GM12872 (cell line): ENCODE results near the gene PLXND1.

Experiments used
- TF ChIP-seq, protein P1 (sequence below): IDR thresholded peaks from 3 replicates; pipeline ENCODE4 v1.5.1; 2011; ENCODE audit warnings: low read depth, mild to moderate bottlenecking, low read length, moderate library complexity; ENCODE audit not compliant: insufficient read depth

The PLXND1 gene

DNA sequence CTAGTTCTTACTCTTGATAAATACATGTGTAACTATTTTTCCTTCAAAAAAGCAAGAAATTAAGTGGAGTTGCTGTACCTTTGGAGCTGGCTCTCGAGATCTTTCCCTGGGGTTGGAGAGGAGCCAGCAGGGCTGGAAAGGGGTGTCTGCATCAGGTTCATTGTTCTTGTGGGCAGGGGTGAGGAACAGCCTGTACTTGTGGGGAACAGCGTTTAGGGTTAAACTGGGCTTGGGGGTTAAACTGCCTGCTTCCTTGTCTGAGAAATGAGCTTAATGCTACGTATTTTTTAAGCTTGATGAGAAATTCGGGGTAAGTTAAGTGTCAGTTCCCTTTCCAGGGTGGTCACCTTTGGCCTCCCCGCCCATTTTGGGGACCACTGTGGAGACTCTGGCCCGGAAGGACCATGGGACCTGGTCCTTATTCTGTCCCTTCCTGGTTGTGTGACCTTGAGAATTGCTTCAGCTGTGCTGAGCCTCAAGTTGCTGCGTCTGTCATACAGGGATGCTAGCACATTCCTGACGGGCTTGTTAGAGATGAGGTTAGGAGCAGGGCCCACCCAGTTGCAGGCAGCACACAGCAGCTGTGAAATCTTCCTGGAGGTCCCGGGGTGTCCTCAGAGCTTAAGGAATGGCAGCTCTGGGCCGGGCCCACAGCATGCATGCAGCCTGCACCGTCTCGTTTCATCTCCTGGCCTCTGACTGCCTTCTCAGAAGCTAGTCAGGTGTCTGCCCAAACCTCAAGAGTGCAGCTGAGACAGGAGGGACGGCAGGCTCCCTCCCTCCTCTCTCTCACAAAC is 51.9 kb downstream of the PLXND1 start:
- TF ChIP-seq, protein P1, sequence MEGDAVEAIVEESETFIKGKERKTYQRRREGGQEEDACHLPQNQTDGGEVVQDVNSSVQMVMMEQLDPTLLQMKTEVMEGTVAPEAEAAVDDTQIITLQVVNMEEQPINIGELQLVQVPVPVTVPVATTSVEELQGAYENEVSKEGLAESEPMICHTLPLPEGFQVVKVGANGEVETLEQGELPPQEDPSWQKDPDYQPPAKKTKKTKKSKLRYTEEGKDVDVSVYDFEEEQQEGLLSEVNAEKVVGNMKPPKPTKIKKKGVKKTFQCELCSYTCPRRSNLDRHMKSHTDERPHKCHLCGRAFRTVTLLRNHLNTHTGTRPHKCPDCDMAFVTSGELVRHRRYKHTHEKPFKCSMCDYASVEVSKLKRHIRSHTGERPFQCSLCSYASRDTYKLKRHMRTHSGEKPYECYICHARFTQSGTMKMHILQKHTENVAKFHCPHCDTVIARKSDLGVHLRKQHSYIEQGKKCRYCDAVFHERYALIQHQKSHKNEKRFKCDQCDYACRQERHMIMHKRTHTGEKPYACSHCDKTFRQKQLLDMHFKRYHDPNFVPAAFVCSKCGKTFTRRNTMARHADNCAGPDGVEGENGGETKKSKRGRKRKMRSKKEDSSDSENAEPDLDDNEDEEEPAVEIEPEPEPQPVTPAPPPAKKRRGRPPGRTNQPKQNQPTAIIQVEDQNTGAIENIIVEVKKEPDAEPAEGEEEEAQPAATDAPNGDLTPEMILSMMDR: no peak

DNA sequence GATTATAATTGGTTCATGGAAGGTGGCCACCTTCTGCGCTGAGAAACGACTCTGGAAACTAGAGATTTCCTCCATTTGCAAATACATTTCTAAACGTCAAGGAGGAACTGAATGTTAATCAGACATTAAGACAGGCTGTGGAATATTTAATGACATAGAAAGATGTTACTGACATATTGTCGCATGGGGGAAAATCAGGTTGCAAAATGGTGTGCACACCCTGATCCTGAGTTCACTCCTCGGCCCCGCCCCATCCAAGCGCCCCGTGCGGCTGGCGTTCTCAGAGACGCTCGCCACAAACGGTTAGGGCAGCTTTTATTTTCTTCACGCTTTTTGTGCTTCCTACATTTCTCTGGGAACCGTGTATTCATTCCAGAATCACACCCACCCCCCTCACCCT is 52.8 kb downstream of the PLXND1 start:
- TF ChIP-seq, protein P1: no peak

DNA sequence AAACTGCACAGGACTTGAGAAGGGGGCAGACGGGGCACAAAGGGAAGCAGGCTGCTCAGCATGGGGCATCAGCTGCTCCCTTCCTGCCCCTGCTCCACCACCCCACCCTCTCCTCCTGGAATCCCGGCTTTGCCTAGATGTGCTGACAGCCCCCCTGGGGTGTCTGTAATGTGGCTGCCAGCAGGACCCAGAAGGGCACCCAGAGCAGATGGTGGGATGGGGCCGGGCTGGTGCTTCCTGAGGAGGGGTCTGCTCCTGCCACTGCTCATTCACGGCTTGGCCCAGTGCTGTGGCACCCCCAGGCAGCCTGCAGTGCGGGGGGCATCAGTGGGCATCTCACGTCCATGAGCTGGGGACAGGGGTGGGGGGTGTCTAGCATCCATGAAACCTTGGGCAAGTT is 53.3 kb downstream of the PLXND1 start:
- TF ChIP-seq, protein P1: no peak

DNA sequence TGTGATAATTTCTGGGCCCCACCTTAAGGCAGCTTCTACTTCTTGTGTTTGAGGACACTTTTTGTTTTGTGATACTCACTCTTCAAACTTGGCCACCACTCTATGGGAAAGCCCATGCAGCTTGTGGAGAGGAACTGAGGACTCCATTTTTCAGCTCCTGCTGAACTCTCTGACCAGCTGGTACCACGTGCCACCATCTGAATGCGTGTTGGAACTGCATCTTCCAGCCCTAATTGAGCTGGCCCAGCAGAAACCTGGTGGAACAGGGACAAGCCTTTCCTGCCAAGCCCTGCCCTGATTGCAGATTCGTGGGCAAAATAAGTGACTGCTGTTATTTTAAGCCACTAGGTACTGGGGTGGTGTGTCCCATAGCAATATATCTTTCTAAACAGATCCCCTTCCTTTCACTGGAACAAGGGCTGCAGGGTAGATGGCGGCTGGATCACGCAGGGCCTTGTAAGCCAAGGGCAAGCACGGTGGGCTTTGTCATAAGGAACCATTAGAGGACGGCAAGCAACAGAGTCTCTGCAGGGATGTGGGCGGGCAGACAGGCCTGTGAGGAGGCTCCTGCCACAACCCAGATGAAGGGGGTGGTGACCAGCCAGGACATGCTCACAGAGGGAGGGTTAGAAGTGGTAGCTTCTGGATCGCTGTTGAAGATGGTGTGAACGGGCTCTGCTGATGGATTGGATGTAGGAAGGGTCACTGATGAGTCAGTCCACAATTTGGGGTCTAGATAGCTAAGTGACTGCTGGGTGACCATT is 54.0 kb downstream of the PLXND1 start:
- TF ChIP-seq, protein P1: no peak

DNA sequence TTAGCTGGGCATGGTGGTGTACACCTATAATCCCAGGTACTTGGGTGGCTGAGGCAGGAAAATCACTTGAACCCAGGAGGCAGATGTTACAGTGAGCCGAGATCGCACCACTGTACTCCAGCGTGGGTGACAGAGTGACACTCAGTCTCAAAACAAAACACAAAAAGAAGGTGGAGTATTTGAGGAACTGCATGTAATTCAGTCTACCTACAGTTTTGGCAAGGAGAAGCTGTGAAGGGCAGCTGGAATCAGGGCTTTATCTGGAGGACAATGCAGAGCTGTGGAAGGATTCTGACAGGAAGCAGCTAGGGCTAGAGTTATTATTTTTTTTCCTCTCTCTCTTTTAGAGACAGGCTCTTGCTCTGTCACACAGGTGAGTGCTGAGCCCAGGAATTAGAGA is 56.7 kb downstream of the PLXND1 start:
- TF ChIP-seq, protein P1: no peak

DNA sequence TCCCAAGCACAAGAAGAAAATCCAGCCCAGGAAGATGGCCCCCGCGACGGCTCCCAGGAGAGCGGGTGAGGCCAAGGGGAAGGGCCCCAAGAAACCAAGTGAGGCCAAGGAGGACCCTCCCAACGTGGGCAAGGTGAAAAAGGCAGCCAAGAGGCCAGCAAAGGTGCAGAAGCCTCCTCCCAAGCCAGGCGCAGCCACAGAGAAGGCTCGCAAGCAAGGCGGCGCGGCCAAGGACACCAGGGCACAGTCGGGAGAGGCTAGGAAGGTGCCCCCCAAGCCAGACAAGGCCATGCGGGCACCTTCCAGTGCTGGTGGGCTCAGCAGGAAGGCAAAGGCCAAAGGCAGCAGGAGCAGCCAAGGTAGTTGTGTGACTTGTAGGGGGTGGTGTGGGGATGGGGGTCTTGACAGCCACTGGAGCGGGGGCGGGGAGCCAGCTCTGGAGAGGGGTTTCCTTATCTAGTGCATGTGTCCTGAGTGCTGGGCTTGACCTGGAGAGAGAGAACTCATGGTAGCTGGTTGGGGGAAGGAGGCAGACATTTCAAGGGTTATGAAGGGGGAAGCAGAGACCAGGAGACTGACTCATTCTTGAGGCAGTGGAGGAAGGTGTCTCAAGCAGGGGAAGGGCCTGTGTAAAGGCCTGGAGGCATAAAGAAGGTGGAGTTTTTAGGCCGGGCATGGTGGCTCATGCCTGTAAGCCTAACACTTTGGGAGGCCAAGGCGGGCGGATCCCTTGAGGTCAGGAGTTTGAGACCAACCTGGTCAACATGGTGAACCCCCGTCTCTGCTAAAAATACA is 57.3 kb downstream of the PLXND1 start:
- TF ChIP-seq, protein P1: no peak
